HL-60/S4 (cell line): ENCODE results near the gene TMEM178A.
"Not testable (repeated sequence)": the region's sequence is repeated elsewhere in the genome, so short reads cannot be mapped to it uniquely, and the experiment has no call there.

Source experiments
- in situ Hi-C: fragments of 300-500 bp; cut with MboI; formaldehyde crosslinking; loops from 2 replicates; pipeline ENCODE4 v1.14.3; 2022; ENCODE audit warnings: low sequenced_read_pairs

Gene TMEM178A

GRCh38 chr2:39708003-39708402, 42.3 kb downstream of the TMEM178A start:
- in situ Hi-C loops, result no loop called here

GRCh38 chr2:39710807-39711206, 45.1 kb downstream of the TMEM178A start:
- in situ Hi-C loops, result no loop called here

- in situ Hi-C loops, result no loop called here
Measured at GRCh38 chr2:39712953-39713352, 47.2 kb downstream of the TMEM178A start.

- in situ Hi-C loops, result no loop called here
Measured at GRCh38 chr2:39715095-39715494, 49.4 kb downstream of the TMEM178A start.

GRCh38 chr2:39715822-39716221, 50.1 kb downstream of the TMEM178A start:
- in situ Hi-C loops, result no loop called here

- in situ Hi-C loops, result no loop called here
Measured at GRCh38 chr2:39717067-39717466, 51.4 kb downstream of the TMEM178A start.

GRCh38 chr2:39718483-39718882, 52.8 kb downstream of the TMEM178A start:
- in situ Hi-C loops, result no loop called here

GRCh38 chr2:39719317-39719716, 53.6 kb downstream of the TMEM178A start:
- in situ Hi-C loops, result no loop called here

GRCh38 chr2:39720970-39721369, 55.3 kb downstream of the TMEM178A start:
- in situ Hi-C loops, result no loop called here

GRCh38 chr2:39723497-39723896, 57.8 kb downstream of the TMEM178A start:
- in situ Hi-C loops, result no loop called here

- in situ Hi-C loops, result no loop called here
Measured at GRCh38 chr2:39723946-39724827, 58.5 kb downstream of the TMEM178A start.

GRCh38 chr2:39724828-39725144, 59.1 kb downstream of the TMEM178A start:
- in situ Hi-C loops, result no loop called here

GRCh38 chr2:39725401-39725800, 59.7 kb downstream of the TMEM178A start:
- in situ Hi-C loops, result no loop called here

- in situ Hi-C loops, result not testable (repeated sequence)
Measured at GRCh38 chr2:39728085-39728484, 62.4 kb downstream of the TMEM178A start.

- in situ Hi-C loops, result no loop called here
Measured at GRCh38 chr2:39728941-39729351, 63.2 kb downstream of the TMEM178A start.

- in situ Hi-C loops, result no loop called here
Measured at GRCh38 chr2:39730276-39730675, 64.6 kb downstream of the TMEM178A start.

GRCh38 chr2:39730685-39731302, 65.1 kb downstream of the TMEM178A start:
- in situ Hi-C loops, result no loop called here

- in situ Hi-C loops, result no loop called here
Measured at GRCh38 chr2:39731546-39731945, 65.8 kb downstream of the TMEM178A start.

- in situ Hi-C loops, result no loop called here
Measured at GRCh38 chr2:39732482-39732881, 66.8 kb downstream of the TMEM178A start.

GRCh38 chr2:39733070-39733674, 67.5 kb downstream of the TMEM178A start:
- in situ Hi-C loops, result no loop called here

- in situ Hi-C loops, result no loop called here
Measured at GRCh38 chr2:39734445-39734844, 68.7 kb downstream of the TMEM178A start.

- in situ Hi-C loops, result no loop called here
Measured at GRCh38 chr2:39735648-39736047, 69.9 kb downstream of the TMEM178A start.
